ENCODE data around the gene LMBR1.
"Not testable (repeated sequence)": the region's sequence is repeated elsewhere in the genome, so short reads cannot be mapped to it uniquely, and the experiment has no call there.

DNA sequence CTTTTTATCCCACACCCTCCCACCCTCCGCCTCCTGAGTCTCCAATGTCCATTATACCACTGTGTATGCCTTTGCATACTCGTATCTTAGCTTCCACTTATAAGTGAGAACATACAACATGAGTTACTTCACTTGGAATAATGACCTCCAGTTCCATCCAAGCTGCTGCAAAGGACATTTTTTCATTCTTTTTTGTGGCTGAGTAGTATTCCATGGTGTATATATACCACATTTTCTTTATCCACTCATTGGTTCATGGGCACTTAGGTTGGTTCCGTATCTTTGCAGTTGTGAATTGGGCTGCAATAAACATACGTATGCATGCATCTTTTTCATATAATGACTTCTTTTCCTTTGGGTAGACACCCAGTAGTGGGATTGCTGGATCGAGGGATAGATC is 245.7 kb downstream of the LMBR1 start:
- TF ChIP-seq, protein P1, sequence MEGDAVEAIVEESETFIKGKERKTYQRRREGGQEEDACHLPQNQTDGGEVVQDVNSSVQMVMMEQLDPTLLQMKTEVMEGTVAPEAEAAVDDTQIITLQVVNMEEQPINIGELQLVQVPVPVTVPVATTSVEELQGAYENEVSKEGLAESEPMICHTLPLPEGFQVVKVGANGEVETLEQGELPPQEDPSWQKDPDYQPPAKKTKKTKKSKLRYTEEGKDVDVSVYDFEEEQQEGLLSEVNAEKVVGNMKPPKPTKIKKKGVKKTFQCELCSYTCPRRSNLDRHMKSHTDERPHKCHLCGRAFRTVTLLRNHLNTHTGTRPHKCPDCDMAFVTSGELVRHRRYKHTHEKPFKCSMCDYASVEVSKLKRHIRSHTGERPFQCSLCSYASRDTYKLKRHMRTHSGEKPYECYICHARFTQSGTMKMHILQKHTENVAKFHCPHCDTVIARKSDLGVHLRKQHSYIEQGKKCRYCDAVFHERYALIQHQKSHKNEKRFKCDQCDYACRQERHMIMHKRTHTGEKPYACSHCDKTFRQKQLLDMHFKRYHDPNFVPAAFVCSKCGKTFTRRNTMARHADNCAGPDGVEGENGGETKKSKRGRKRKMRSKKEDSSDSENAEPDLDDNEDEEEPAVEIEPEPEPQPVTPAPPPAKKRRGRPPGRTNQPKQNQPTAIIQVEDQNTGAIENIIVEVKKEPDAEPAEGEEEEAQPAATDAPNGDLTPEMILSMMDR (conservative IDR thresholded peaks at IDR 0.05; ENCODE audit: low read length) = not testable (repeated sequence)
- not testable (repeated sequence) for TF ChIP-seq EZH2phosphoT487 (IDR thresholded peaks at IDR 0.05; ENCODE audit: borderline replicate concordance, low read depth, low read length)
